Ovary (tissue), 3 donors: ENCODE data around the gene BOK.

ENCODE experiments used
- CTCF ChIP-seq, 3 donors: fragments of 450-650 bp in 2 of 3; fragments of 200-600 bp in 1 of 3; IDR thresholded peaks; one replicate each; pipeline versions ENCODE4 v1.5.1 to v1.8.0; 2016 to 2022; ENCODE audit warnings: antibody characterized with exemption in 3 of 3, mild to moderate bottlenecking in 1 of 3
- EP300 ChIP-seq: sonication (generic); formaldehyde crosslinking; IDR thresholded peaks from one replicate; pipeline ENCODE4 v1.6.1; 2017; ENCODE audit warnings: antibody characterized with exemption
- POLR2A ChIP-seq: fragments of 450-650 bp; IDR thresholded peaks from one replicate; pipeline ENCODE4 v1.6.1; 2017; ENCODE audit warnings: antibody characterized with exemption, mild to moderate bottlenecking, moderate library complexity
- donor health status: DM: no; HTN: no; CAD: no.

- TF ChIP-seq POLR2A (no peak), CTCF (IDR thresholded peaks at IDR 0.05) (no peak), EP300 (no peak)
Measured at GRCh38 chr2:241615522-241616052, 57.0 kb downstream of the BOK start.
